NB4 (cell line): ENCODE measurements around the gene CBLB.
A peak's percentile ranks its signal among the peaks of the same experiment; 100 is the strongest.

Source experiments
- DNase-seq: peaks from one replicate; pipeline ENCODE4 v3.0.0; 2010; ENCODE audit warnings: low read depth
- H3K4me3 ChIP-seq: one replicate; pipeline ENCODE4 v1.5.1; 2011; ENCODE audit warnings: mild to moderate bottlenecking, low read depth, low read length, moderate library complexity
- CTCF ChIP-seq: IDR thresholded peaks from one replicate; pipeline ENCODE4 v1.5.1; 2012; ENCODE audit warnings: low read depth, low read length
- MAX ChIP-seq: IDR thresholded peaks from 2 replicates; pipeline ENCODE4 v1.6.1; 2011; ENCODE audit warnings: low read depth, low read length
- MYC ChIP-seq: IDR thresholded peaks from 2 replicates; pipeline ENCODE4 v1.6.1; 2011; ENCODE audit warnings: low read depth, low read length
- POLR2A ChIP-seq: IDR thresholded peaks from 2 replicates; pipeline ENCODE4 v1.6.1; 2011; ENCODE audit warnings: mild to moderate bottlenecking; ENCODE audit not compliant: insufficient read length; ENCODE audit errors: extremely low read depth

CBLB gene

GRCh38 chr3:105649480-105649879 lies 219.3 kb downstream of the CBLB start:
- no peak for TF ChIP-seq MYC
- TF ChIP-seq MAX: no peak
- no peak for TF ChIP-seq CTCF
- TF ChIP-seq POLR2A: no peak
- no peak overlapping the region for H3K4me3 ChIP-seq
- DNase-seq: peak; percentile 51

- TF ChIP-seq MYC (no peak), MAX (no peak), CTCF (no peak), POLR2A (no peak)
- no peak overlapping the region for H3K4me3 ChIP-seq
- DNase-seq: peak; percentile 88
Measured at GRCh38 chr3:105647047-105647446, 221.8 kb downstream of the CBLB start.

GRCh38 chr3:105639131-105639530 lies 229.7 kb downstream of the CBLB start:
- TF ChIP-seq CTCF (no peak), MYC (no peak), MAX (no peak), POLR2A (no peak)
- H3K4me3 ChIP-seq: no peak overlapping the region
- no peak for DNase-seq

- no peak for DNase-seq
- no peak overlapping the region for H3K4me3 ChIP-seq
- TF ChIP-seq MYC (no peak), POLR2A (no peak), MAX (no peak), CTCF (no peak)
Measured at GRCh38 chr3:105634708-105635107, 234.1 kb downstream of the CBLB start.

GRCh38 chr3:105629718-105630117 lies 239.1 kb downstream of the CBLB start:
- TF ChIP-seq POLR2A (no peak), MYC (no peak), CTCF (no peak), MAX (no peak)
- DNase-seq: no peak
- H3K4me3 ChIP-seq: no peak overlapping the region

GRCh38 chr3:105626739-105627138 lies 242.1 kb downstream of the CBLB start:
- peak; percentile 1 for DNase-seq
- no peak overlapping the region for H3K4me3 ChIP-seq
- TF ChIP-seq POLR2A (no peak), MAX (no peak), CTCF (no peak), MYC (no peak)
